Suprapubic skin (tissue), 4 donors: ENCODE data around the gene SLC18A2. TPM values are rescaled to one million over a fixed set of nuclear protein-coding genes. Genes with fewer than 3 reads are reported as not detected.

ENCODE experiments used
- DNase-seq, 2 donors: peaks; one replicate each; pipeline ENCODE4 v3.0.0-alpha.2; 2019; ENCODE audit warnings: low spot score in 2 of 2
- H3K27ac ChIP-seq: fragments of 200-600 bp; sonication (generic); one replicate; pipeline ENCODE4 v1.5.1; 2019
- H3K27me3 ChIP-seq: fragments of 200-600 bp; sonication (generic); one replicate; pipeline ENCODE4 v1.5.1; 2019
- H3K36me3 ChIP-seq: fragments of 200-600 bp; sonication (generic); one replicate; pipeline ENCODE4 v1.5.1; 2019
- H3K4me1 ChIP-seq: fragments of 200-600 bp; sonication (generic); one replicate; pipeline ENCODE4 v1.5.1; 2019
- H3K4me3 ChIP-seq: fragments of 200-600 bp; sonication (generic); one replicate; pipeline ENCODE4 v1.5.1; 2019; ENCODE audit warnings: mild to moderate bottlenecking
- H3K9me3 ChIP-seq: fragments of 200-600 bp; sonication (generic); one replicate; pipeline ENCODE4 v1.5.1; 2019
- CTCF ChIP-seq, 2 donors: fragments of 200-600 bp in 1 of 2; fragments of 450-650 bp in 1 of 2; sonication (generic) in 1 of 2; IDR thresholded peaks; one replicate each; pipeline ENCODE4 v1.5.1; 2016 to 2019; ENCODE audit warnings: antibody characterized with exemption in 2 of 2, mild to moderate bottlenecking in 1 of 2, moderate library complexity in 1 of 2
- EP300 ChIP-seq: sonication (generic); formaldehyde crosslinking; IDR thresholded peaks from one replicate; pipeline ENCODE4 v1.6.1; 2017; ENCODE audit warnings: antibody characterized with exemption
- POLR2A ChIP-seq, 2 donors: fragments of 450-650 bp; IDR thresholded peaks; one replicate each; pipeline ENCODE4 v1.6.1; 2017; ENCODE audit warnings: antibody characterized with exemption in 2 of 2, mild to moderate bottlenecking in 2 of 2, moderate library complexity in 2 of 2
- POLR2AphosphoS5 ChIP-seq, 3 donors: sonication (generic); formaldehyde crosslinking; IDR thresholded peaks; one replicate each; pipeline ENCODE4 v1.6.1; 2017; ENCODE audit warnings: antibody characterized with exemption in 3 of 3
- WGBS: methylation state at CpG from one replicate; pipeline ENCODE4 v1.1.5; 2018; 5-methylcytosine and 5-hydroxymethylcytosine counted together
- total RNA-seq, 4 donors: library from RNA; depleted of rRNA; stranded (reverse); fragments of >200 nt; gene quantifications; one replicate each; pipeline ENCODE4 v1.1.0, GENCODE V29; 2016

SLC18A2 gene
- total RNA-seq, 4 donors from 2014 or later, result 2.7 to 10.5 (median 5.4) TPM

GRCh38 chr10:117254338-117254737 lies 13.4 kb downstream of the SLC18A2 start:
- DNase-seq, result no peak
- no peaks in the 10 kb centered on the region for H3K36me3 ChIP-seq
- no peaks in the 10 kb centered on the region for H3K9me3 ChIP-seq
- H3K4me3 ChIP-seq, result no peak overlapping the region
- no peak overlapping the region for H3K27ac ChIP-seq
- no peak for TF ChIP-seq CTCF (IDR thresholded peaks at IDR 0.05)
- TF ChIP-seq POLR2A (IDR thresholded peaks at IDR 0.05), result no peak
- TF ChIP-seq POLR2AphosphoS5 (IDR thresholded peaks at IDR 0.05), result no peak
- H3K4me1 ChIP-seq, result no peaks in the 10 kb centered on the region
- 74% methylated on average over 9 of the region's 9 CpGs for WGBS
- H3K27me3 ChIP-seq, result peaks cover 19% of the 10 kb centered on the region

- Histone ChIP-seq H3K36me3 (no peaks in the 10 kb centered on the region), H3K27ac (no peak overlapping the region), H3K4me3 (no peak overlapping the region), H3K4me1 (no peaks in the 10 kb centered on the region), H3K27me3 (peaks cover 19% of the 10 kb centered on the region), H3K9me3 (no peaks in the 10 kb centered on the region)
- no peak for DNase-seq
- WGBS, result 85% methylated on average over 26 of the region's 26 CpGs
- TF ChIP-seq CTCF (IDR thresholded peaks at IDR 0.05) (no peak), EP300 (no peak), POLR2AphosphoS5 (IDR thresholded peaks at IDR 0.05) (no peak), POLR2A (IDR thresholded peaks at IDR 0.05) (no peak)
Measured at GRCh38 chr10:117254774-117255735, 14.1 kb downstream of the SLC18A2 start.

- H3K27ac ChIP-seq, result no peak overlapping the region
- H3K9me3 ChIP-seq, result no peaks in the 10 kb centered on the region
- H3K4me3 ChIP-seq, result no peak overlapping the region
- no peak for DNase-seq
- no peak for TF ChIP-seq CTCF (IDR thresholded peaks at IDR 0.05)
- TF ChIP-seq EP300, result no peak
- no peak for TF ChIP-seq POLR2A (IDR thresholded peaks at IDR 0.05)
- TF ChIP-seq POLR2AphosphoS5 (IDR thresholded peaks at IDR 0.05), result no peak
- 96% methylated on average over 7 of the region's 9 CpGs for WGBS
- H3K36me3 ChIP-seq, result no peaks in the 10 kb centered on the region
- peaks cover 19% of the 10 kb centered on the region for H3K27me3 ChIP-seq
- no peaks in the 10 kb centered on the region for H3K4me1 ChIP-seq
Measured at GRCh38 chr10:117255835-117256460, 15.0 kb downstream of the SLC18A2 start.

GRCh38 chr10:117256910-117257309 lies 16.0 kb downstream of the SLC18A2 start:
- Histone ChIP-seq H3K36me3 (no peaks in the 10 kb centered on the region), H3K9me3 (no peaks in the 10 kb centered on the region), H3K4me3 (no peak overlapping the region), H3K27me3 (peaks cover 28% of the 10 kb centered on the region), H3K4me1 (no peaks in the 10 kb centered on the region), H3K27ac (no peak overlapping the region)
- TF ChIP-seq CTCF (IDR thresholded peaks at IDR 0.05) (no peak), EP300 (no peak), POLR2AphosphoS5 (IDR thresholded peaks at IDR 0.05) (no peak), POLR2A (IDR thresholded peaks at IDR 0.05) (no peak)
- DNase-seq, result no peak
- 91% methylated on average over 8 of the region's 10 CpGs for WGBS

- WGBS, result 73% methylated on average over 3 of the region's 3 CpGs
- DNase-seq, result no peak
- Histone ChIP-seq H3K4me1 (no peaks in the 10 kb centered on the region), H3K27me3 (peaks cover 33% of the 10 kb centered on the region), H3K4me3 (no peak overlapping the region), H3K36me3 (no peaks in the 10 kb centered on the region), H3K27ac (no peak overlapping the region), H3K9me3 (no peaks in the 10 kb centered on the region)
- TF ChIP-seq EP300 (no peak), POLR2A (IDR thresholded peaks at IDR 0.05) (no peak), CTCF (IDR thresholded peaks at IDR 0.05) (no peak), POLR2AphosphoS5 (IDR thresholded peaks at IDR 0.05) (no peak)
Measured at GRCh38 chr10:117257721-117258120, 16.8 kb downstream of the SLC18A2 start.
